Measurements from ENCODE around the gene C1orf56. TPM values are rescaled to one million over a fixed set of nuclear protein-coding genes. Genes with fewer than 3 reads are reported as not detected.

Gene C1orf56
- total and polyA plus RNA-seq, 2 of the 13 experiments (the other 11 are each of a cell fraction or from before 2014, with no cell fraction given) = 1.5 to 3.2 TPM

DNA sequence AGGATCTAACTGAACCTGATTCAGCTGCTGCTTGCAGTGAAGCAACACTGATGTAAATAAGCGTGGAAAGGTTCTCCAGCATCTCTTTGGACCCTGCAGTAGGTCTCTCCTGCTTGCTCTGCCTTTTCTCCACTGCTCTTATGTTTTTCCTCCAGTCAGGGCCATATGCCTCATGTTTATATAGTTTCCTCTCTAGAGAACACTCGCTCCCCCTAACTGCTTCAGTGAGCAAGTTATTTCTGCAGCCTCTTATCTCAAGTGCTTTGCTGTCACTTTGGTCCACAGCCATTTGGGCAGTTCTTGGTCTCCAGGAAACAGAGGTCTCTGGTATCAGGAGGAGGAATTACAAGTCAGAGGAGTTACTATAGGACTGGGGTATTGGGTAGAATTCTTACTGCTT is 34.0 kb upstream of the C1orf56 start (continued):
- TF ChIP-seq, protein P1, sequence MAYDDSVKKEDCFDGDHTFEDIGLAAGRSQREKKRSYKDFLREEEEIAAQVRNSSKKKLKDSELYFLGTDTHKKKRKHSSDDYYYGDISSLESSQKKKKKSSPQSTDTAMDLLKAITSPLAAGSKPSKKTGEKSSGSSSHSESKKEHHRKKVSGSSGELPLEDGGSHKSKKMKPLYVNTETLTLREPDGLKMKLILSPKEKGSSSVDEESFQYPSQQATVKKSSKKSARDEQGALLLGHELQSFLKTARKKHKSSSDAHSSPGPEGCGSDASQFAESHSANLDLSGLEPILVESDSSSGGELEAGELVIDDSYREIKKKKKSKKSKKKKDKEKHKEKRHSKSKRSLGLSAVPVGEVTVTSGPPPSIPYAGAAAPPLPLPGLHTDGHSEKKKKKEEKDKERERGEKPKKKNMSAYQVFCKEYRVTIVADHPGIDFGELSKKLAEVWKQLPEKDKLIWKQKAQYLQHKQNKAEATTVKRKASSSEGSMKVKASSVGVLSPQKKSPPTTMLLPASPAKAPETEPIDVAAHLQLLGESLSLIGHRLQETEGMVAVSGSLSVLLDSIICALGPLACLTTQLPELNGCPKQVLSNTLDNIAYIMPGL (CRISPR knock-in tag; IDR thresholded peaks at IDR 0.05; ENCODE audit: borderline replicate concordance in 1 of 2, low read depth in 1 of 2) = 0 out of 4 replicates have a peak, but pooled peaks of 1 of the 2 experiments have one; percentile 3
- TF ChIP-seq ZNF644 (CRISPR knock-in tag; IDR thresholded peaks at IDR 0.05; ENCODE audit: low read depth) = 0 out of 2 replicates have a peak, but pooled peaks have one; percentile 10
- TF ChIP-seq ZBTB21 (CRISPR knock-in tag; IDR thresholded peaks at IDR 0.05) = no peak
- TF ChIP-seq, protein P2, sequence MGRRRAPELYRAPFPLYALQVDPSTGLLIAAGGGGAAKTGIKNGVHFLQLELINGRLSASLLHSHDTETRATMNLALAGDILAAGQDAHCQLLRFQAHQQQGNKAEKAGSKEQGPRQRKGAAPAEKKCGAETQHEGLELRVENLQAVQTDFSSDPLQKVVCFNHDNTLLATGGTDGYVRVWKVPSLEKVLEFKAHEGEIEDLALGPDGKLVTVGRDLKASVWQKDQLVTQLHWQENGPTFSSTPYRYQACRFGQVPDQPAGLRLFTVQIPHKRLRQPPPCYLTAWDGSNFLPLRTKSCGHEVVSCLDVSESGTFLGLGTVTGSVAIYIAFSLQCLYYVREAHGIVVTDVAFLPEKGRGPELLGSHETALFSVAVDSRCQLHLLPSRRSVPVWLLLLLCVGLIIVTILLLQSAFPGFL (CRISPR knock-in tag; IDR thresholded peaks at IDR 0.05) = no peak
- TF ChIP-seq KDM3A (CRISPR knock-in tag; IDR thresholded peaks at IDR 0.05; ENCODE audit: low read depth) = no peak
- no peak for TF ChIP-seq PHF5A (CRISPR knock-in tag; IDR thresholded peaks at IDR 0.05; ENCODE audit: low read depth, unreplicated experiment)
- TF ChIP-seq GATAD2A (CRISPR knock-in tag; IDR thresholded peaks at IDR 0.05) = no peak
- TF ChIP-seq SPEN (CRISPR knock-in tag; IDR thresholded peaks at IDR 0.05; ENCODE audit: low read depth) = no peak
- TF ChIP-seq FOXA1 (IDR thresholded peaks at IDR 0.05) = no peak
- peak; percentile 47 for TF ChIP-seq FOXA1 (CRISPR knock-in tag; IDR thresholded peaks at IDR 0.05)
- TF ChIP-seq ZNF891 (CRISPR knock-in tag; IDR thresholded peaks at IDR 0.05) = no peak
- TF ChIP-seq ETV6 (CRISPR knock-in tag; conservative IDR thresholded peaks at IDR 0.05) = no peak
- TF ChIP-seq PHB2 (IDR thresholded peaks at IDR 0.05; ENCODE audit: partially characterized antibody) = no peak
- no peak for TF ChIP-seq ZNF143 (CRISPR knock-in tag; IDR thresholded peaks at IDR 0.05)
- TF ChIP-seq, protein P3, sequence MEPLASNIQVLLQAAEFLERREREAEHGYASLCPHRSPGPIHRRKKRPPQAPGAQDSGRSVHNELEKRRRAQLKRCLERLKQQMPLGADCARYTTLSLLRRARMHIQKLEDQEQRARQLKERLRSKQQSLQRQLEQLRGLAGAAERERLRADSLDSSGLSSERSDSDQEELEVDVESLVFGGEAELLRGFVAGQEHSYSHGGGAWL (CRISPR knock-in tag; IDR thresholded peaks at IDR 0.05) = no peak
- no peak for TF ChIP-seq SALL1 (CRISPR knock-in tag; IDR thresholded peaks at IDR 0.05)
